Right cardiac atrium (tissue), 5 donors: ENCODE measurements around the gene ENGASE. TPM values are rescaled to one million over a fixed set of nuclear protein-coding genes. Genes with fewer than 3 reads are reported as not detected.

Source experiments
- ATAC-seq, 2 donors: fragments of 200-7000 bp; cut with Tn5 transposase; one replicate each; pipeline versions ENCODE4 v1.8.0 to v1.9.1; 2020; ENCODE audit warnings: moderate library complexity in 2 of 2, mild to moderate bottlenecking in 1 of 2
- DNase-seq, 3 donors: peaks; one replicate each; pipeline ENCODE4 v3.0.0-alpha.2; 2020
- H3K27ac ChIP-seq: one replicate; pipeline ENCODE4 v1.5.1; 2013; ENCODE audit warnings: mild to moderate bottlenecking, low read length, control low read depth, moderate library complexity
- H3K27me3 ChIP-seq: one replicate; pipeline ENCODE4 v1.6.1; 2013; ENCODE audit not compliant: control insufficient read depth, insufficient read depth
- H3K4me1 ChIP-seq: one replicate; pipeline ENCODE4 v1.6.1; 2013; ENCODE audit warnings: low read length; ENCODE audit not compliant: control insufficient read depth, insufficient read depth
- H3K4me3 ChIP-seq: one replicate; pipeline ENCODE4 v1.5.1; 2013; ENCODE audit warnings: low read length, control low read depth
- H3K9me3 ChIP-seq: one replicate; pipeline ENCODE4 v1.6.1; 2013; ENCODE audit warnings: low read length; ENCODE audit not compliant: control insufficient read depth
- WGBS: extraction: QIAGEN DNeasy Blood & Tissue Kit; methylation state at CpG from one replicate; pipeline ENCODE4 v1.1.7; 2013; 5-methylcytosine and 5-hydroxymethylcytosine counted together
- intact Hi-C, 4 donors: fragments of 100-400 bp; cut with DNase I; formaldehyde crosslinking; loops; one replicate each; pipeline versions ENCODE4 v1.11.0 to v1.14.0; 2022 to 2023
- long read RNA-seq, 4 donors: library from polyadenylated mRNA; unstranded; transcript quantifications; one replicate each; pipeline ENCODE4 v2.0.0, GENCODE V29; 2020 to 2021
- polyA plus RNA-seq: library from polyadenylated mRNA; stranded (reverse); fragments of 200-250 nt; gene quantifications from one replicate; pipeline ENCODE4 v1.2.3, GENCODE V29; 2013
- total RNA-seq, 4 donors: library from RNA; stranded (reverse); fragmentation: NEBNext Ultra II Directional; extraction: Animal tissue kit (Norgen Biotek cat#: 25700); gene quantifications; one replicate each; pipeline ENCODE4 v1.2.1, GENCODE V29; 2021
- donor health status: healthy with polysubstance abuse.
- donor health status: DM: no; HTN: yes; CAD: no.
- donor health status: DM: no; HTN: no; CAD: no.
- donor health status: DM: no; HTN: yes; CAD: no; lungs with severe emphysema.
- donor health status: DM: yes; HTN: yes; CAD: no.

ENGASE gene, protein sequence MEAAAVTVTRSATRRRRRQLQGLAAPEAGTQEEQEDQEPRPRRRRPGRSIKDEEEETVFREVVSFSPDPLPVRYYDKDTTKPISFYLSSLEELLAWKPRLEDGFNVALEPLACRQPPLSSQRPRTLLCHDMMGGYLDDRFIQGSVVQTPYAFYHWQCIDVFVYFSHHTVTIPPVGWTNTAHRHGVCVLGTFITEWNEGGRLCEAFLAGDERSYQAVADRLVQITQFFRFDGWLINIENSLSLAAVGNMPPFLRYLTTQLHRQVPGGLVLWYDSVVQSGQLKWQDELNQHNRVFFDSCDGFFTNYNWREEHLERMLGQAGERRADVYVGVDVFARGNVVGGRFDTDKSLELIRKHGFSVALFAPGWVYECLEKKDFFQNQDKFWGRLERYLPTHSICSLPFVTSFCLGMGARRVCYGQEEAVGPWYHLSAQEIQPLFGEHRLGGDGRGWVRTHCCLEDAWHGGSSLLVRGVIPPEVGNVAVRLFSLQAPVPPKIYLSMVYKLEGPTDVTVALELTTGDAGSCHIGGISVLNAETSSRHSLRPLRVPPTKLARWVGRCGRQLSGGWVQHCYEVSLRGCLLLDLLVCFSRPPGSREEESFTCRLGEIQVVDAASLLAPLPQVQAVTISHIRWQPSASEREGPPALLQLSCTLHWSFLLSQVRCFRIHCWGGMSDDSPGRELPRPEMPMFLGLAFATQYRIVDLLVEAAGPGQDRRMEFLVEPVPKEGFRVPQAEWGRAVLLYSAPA
- 10 to 100 TPM; 35.6 to 48.0 (median 42.3) TPM for total RNA-seq
- polyA plus RNA-seq: 25.4 TPM
- long read RNA-seq, donor 1, transcript ENGASE-205 (14 exons, 2,579 nt): major isoform, 11 of 80 reads
- long read RNA-seq, donor 1, partial matches to known transcripts: 23 of 80 reads
- long read RNA-seq, donor 1, other reads (novel, unspliced or antisense): 46 of 80 reads
- long read RNA-seq, donor 2, transcript ENGASE-205 (14 exons, 2,579 nt): major isoform, 10 of 47 reads
- long read RNA-seq, donor 2, partial matches to known transcripts: 6 of 47 reads
- long read RNA-seq, donor 2, other reads (novel, unspliced or antisense): 29 of 47 reads
- long read RNA-seq, donor 3, full-length matches to known transcripts: 1 of 133 reads
- long read RNA-seq, donor 3, partial matches to known transcripts: 25 of 133 reads
- long read RNA-seq, donor 3, other reads (novel, unspliced or antisense): 107 of 133 reads
- long read RNA-seq, donor 4, transcript ENGASE-205 (14 exons, 2,579 nt): major isoform, 10 of 50 reads
- long read RNA-seq, donor 4, partial matches to known transcripts: 31 of 50 reads
- long read RNA-seq, donor 4, other reads (novel, unspliced or antisense): 9 of 50 reads

DNA sequence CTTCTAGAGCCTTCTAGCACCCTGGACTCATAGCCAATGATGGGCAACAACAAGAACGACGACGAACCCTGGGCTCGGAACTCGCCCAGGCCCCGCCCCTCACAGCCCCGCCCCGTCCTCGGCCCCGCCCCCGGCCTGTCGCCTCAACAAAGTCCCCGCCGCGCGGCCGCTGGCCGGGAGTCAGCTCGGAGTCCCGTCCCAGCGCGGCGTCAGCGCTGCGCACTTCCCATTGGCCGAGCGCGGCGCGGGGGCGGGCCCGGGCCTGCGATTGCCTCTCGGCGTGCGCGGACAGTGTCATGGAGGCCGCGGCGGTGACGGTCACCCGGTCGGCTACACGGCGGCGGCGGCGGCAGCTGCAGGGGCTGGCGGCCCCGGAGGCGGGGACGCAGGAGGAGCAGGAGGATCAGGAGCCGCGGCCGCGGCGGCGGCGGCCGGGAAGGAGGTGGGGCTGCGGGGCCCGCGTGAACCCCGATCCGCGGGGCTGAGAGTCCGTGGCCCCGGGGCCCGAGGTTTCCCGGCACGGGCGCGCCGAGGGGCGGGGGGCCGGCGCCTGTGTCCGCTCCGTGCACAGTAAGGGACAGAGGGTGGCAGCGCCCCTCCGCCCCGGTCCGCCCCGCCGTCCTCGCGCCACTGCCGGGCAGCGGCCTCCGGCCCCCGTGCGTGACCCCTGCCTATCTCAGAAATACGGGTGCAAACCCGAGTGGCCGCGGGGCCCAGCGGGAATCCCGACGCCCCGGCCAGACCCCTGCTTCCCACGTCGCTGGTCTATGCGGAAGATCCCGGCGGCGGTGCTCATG, at the start of gene ENGASE:
Gene ENGASE, plus strand, starts transcription at position 176 of the 797 bp plus-strand sequence. Its CDS starts 121 bp downstream, at position 297.
- no peaks in the 10 kb centered on the region for H3K27me3 ChIP-seq
- no peaks in the 10 kb centered on the region for H3K4me1 ChIP-seq
- H3K9me3 ChIP-seq: no peaks in the 10 kb centered on the region
- H3K27ac ChIP-seq: peak within 1 kb of the TSS; percentile 50
- peak within 1 kb of the TSS; percentile 62 for H3K4me3 ChIP-seq
- ATAC-seq (peak; percentile 97), DNase-seq (peak; percentile 96 to 99 (median 98))
- intact Hi-C loops: no loop called here
- WGBS: under 1% methylated on average over 106 of the region's 106 CpGs

DNA sequence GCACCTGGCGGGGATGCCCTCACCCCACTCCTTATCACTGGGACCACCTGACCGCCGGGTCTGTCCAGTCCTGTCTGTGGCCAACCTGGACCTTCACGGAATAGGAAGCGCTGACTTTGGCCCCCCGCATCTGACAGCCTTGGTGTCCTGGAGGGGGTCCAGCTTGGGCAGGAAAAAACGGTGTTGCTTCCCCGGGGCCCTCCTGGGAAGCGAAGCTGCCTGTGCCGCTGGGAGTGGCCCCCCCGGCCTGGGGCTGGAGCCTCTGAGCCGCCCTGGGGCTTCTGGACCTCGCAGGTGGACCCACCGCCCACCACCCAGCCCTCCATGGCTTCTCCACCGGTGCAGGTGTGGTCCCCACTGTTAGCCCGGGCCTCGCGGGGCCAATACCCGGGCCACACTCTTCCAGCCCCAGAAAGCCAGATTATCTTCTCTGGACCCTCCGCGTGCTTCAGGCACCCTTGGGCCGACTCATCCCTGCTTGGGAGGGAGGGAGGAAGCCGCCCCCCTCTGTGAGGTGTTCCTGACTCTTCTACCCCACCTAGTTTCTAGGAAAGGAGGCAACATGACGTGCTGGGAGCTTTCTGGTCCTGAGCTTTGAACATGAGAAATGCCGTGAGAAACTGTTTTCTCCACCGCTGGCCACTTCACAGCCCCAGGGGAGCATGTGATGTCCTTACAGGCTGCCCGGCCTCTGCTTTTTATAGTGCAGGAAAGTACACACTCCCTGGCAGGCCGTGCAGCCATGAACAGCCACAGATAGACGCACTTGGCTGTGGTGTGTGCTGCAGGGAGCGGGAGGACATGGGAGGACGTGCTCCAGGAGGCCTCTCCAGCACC, 49.5 kb upstream of the ENGASE start:
- Histone ChIP-seq H3K4me3 (peak overlapping the region; percentile 52), H3K27ac (peak overlapping the region; percentile 90), H3K27me3 (no peaks in the 10 kb centered on the region), H3K4me1 (peaks cover 27% of the 10 kb centered on the region), H3K9me3 (no peaks in the 10 kb centered on the region)
- ATAC-seq (peak; percentile 4 to 23), DNase-seq (peak in 2 of 3 donors; percentile 86 to 88)
- intact Hi-C loops: no loop called here
- WGBS: 25% methylated on average over 31 of the region's 31 CpGs

DNA sequence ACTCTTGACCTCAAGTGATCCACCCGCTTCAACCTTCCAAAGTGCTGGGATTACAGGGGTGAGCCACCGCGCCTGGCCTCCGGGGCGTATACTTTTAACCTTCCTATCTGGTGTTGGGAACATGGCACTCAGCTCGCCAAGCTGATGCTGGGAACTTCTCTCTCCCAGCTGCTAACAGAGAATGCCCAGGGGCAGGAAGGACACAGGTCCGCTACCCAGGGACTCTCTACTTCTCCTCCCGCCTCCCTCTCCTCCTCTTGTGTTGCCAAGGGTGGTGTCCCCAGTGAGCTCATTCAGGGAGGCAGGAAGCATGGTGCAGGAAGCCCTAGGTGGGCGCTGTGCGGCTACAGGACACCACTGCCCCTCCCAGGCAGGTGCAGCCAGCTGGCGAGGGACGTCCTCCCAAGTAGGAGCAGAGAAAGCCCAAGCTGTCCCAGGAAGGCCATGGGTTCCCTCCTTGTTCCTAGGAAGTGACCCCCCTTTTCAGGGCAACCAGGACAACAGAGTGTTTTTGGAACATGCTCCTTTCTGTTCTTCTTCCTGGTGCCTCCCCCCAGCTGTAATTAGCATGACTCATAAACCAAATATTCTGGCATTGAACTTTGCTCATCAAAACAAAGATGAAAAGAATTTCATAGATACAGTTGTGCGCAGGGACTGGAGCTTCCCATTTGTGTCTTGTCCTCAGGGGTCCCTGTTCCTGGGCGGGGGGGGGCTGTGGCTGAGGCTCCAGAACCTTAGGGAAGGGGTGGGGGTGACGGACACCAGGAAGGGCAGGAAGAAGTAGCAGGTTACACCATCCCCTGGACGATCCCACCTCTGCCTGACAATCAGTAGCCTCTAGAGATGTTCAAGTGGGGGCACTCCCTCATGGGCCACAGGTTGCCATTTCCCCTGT, 48.0 kb upstream of the ENGASE start:
- ATAC-seq (peak; percentile 0 to 26), DNase-seq (peak in 2 of 3 donors; percentile 68 to 83)
- peak overlapping the region; percentile 52 for H3K4me3 ChIP-seq
- WGBS: 38% methylated on average over 16 of the region's 16 CpGs
- H3K4me1 ChIP-seq: peaks cover 18% of the 10 kb centered on the region
- peak overlapping the region; percentile 82 for H3K27ac ChIP-seq
- intact Hi-C loops: no loop called here
- H3K27me3 ChIP-seq: no peaks in the 10 kb centered on the region
- H3K9me3 ChIP-seq: no peaks in the 10 kb centered on the region

DNA sequence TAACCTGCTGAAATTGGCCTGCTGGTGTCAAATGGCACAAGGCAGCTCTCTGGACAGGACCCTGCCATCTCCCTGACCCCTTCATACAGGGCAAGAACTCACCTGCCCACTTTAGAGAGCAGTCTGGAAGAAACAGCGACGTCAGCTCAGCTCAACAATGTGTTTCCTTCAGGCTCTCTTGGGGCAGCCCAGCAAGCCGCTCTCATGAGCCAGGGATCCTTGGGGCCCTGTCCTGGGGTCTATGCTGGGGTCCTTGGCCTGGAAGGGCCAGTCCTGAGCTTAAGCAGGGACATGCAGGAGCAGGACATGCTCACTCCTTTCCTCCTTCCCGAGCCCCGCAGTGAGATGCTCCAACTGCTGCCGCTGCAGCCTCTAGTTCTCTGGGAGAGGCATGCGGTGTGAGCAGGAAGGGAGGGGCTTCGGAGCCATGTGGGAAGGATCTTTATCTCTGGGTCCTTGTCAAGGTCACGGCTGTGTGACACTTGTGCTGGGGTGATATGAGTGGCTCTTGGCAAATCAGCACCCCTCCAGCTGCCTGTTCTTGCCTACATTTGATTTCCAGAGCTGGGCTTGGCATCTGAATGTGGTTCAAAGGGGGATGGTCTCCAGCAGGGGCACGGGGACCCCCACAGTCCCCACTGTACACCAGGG, 47.2 kb upstream of the ENGASE start:
- H3K9me3 ChIP-seq: no peaks in the 10 kb centered on the region
- H3K4me1 ChIP-seq: peaks cover 17% of the 10 kb centered on the region
- no peaks in the 10 kb centered on the region for H3K27me3 ChIP-seq
- ATAC-seq (peak; percentile 7 to 11), DNase-seq (peak in 2 of 3 donors; percentile 76 to 79)
- intact Hi-C loops: no loop called here
- WGBS: 18% methylated on average over 10 of the region's 10 CpGs
- peak overlapping the region; percentile 82 for H3K27ac ChIP-seq
- peak overlapping the region; percentile 52 for H3K4me3 ChIP-seq

DNA sequence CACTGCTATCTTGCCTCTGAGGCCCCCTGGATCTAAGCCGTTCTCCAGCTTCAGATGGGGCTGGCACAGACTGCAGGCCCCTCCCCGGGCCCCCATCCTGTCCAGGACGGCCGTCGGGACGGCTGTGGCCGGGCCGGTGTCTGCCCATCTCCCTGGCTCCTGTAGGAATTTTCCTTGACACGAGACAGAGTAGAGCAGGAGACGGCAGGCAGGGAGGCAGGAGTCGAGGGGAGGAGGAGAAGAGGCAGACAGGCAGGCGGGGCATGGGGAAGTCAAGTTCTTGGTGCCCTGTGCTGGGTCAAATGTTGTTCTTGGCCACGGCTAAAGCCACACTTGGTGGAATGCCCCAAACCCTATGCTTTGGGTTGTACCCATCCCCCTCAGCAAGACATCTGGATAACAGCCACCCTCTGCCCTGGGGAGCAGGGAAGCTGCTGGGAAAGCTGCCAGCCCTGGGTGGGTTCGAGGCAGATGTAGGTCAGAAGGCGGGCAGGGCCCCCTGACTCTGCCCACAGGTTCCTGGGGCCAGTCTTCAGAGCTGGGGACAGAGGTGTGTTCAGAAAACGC, 46.6 kb upstream of the ENGASE start:
- ATAC-seq: peak; percentile 12 to 27
- peak; percentile 73 to 86 (median 82) for DNase-seq
- Histone ChIP-seq H3K4me3 (peak overlapping the region; percentile 52), H3K4me1 (peaks cover 14% of the 10 kb centered on the region), H3K9me3 (no peaks in the 10 kb centered on the region), H3K27me3 (no peaks in the 10 kb centered on the region), H3K27ac (peak overlapping the region; percentile 82)
- 21% methylated on average over 16 of the region's 16 CpGs for WGBS
- intact Hi-C loops: no loop called here

DNA sequence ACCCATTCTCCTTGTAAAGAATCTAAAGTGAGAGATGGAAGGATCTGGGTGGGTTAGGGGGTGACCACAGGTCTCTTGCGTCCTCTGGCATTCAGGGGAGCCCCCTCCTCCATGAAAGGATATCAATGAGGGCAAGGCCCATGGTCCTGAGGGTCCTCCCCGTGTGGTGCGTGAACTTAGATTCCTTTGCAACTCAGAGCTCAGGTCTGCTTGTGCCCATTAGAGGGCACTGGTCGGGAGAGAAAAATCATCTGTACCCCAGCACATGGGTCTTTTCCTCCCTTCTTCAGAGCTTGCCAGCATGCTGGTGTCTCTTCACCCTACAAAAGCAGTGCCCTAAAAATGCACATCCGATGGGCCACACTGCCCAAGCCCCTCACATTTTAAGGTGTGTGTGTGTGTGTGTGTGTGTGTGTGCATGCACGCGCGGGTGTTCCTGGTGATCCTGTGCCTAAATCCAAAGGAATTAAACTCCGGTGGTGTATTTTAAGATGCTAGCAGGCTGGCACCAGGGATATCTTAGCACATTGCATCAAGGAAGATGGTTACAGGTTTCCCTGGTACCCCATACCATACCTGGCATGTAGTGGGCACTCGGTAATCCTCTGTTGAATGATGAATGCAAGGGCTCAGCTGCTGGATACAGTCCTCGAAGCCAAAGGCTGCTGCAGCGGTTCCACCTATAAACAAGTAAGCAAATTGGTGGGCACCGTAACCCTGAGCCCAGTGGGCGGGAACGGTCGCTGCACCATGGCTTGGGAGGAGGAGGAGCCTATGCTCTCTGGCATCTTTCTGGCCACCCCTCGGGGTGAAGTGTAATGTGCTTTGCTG, 45.9 kb upstream of the ENGASE start:
- 84% methylated on average over 17 of the region's 17 CpGs for WGBS
- Histone ChIP-seq H3K27ac (peak overlapping the region; percentile 82), H3K4me1 (peaks cover 17% of the 10 kb centered on the region), H3K27me3 (no peaks in the 10 kb centered on the region), H3K9me3 (no peaks in the 10 kb centered on the region), H3K4me3 (no peak overlapping the region)
- DNase-seq: peak; percentile 16 to 70 (median 57)
- intact Hi-C loops: no loop called here
- no peak for ATAC-seq

DNA sequence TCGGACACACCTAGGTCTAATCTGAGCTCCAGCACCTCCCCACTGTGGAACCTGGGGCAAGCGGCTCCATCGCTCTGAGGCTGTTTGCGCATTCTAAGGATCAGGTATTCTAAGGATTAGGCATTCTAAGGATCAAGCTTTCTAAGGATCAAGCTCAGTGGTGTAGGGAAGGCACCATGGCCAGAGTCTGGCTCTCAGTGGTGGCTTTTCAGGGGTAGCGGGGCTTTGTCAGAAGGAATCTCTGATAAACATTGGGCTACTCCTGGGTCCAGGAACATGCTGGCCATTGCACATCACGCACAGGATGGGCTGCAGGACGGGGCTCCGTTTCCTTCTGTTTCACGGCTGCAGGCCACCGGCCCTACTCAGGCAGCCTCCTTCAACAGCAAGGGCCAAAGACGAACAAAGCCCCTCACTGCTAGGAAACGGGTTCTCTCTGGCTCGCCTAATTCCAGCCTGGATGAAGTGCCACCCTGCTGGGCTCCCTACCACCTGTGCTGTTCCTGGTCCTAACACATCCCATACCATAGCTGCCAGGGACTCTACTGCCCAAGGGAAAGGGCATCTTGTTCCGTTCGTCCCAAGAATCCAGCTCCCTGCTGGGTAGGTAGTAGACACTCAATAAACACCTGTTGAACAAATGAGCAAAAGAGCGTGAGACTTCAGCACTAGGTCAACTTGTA, 45.2 kb upstream of the ENGASE start:
- H3K27me3 ChIP-seq: no peaks in the 10 kb centered on the region
- H3K9me3 ChIP-seq: no peaks in the 10 kb centered on the region
- no peak overlapping the region for H3K4me3 ChIP-seq
- 87% methylated on average over 16 of the region's 16 CpGs for WGBS
- intact Hi-C loops: no loop called here
- ATAC-seq (no peak), DNase-seq (peak in 2 of 3 donors; percentile 15 to 39)
- peak overlapping the region; percentile 25 for H3K27ac ChIP-seq
- H3K4me1 ChIP-seq: peaks cover 20% of the 10 kb centered on the region
